ENCODE results near the gene KRTAP2-2.

KRTAP2-2 gene

DNA sequence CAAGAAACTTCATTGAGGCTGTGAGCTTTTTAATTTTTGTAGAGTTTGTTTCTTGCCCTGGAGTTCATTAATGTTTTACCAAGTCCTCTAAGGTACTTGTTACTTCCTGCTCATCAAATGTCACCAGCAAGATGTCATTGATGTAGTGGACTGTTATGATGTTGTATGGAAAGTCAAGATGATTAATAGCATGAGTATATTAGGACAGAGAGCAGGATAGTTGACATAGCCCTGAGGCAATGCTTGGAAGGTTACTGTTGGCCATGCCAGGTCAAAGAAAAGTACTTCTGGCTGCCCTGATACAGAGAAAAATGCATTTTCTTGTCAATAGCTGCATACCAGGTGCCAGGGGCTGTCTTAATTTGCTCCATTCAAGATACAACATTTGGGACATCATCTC is 34.7 kb downstream of the KRTAP2-2 start:
- DNase-seq (ENCODE audit: low read depth) = no peak
- no peak overlapping the region for H3K4me3 ChIP-seq (replicated peaks; ENCODE audit: low read depth, low read length)
- TF ChIP-seq, protein P1, sequence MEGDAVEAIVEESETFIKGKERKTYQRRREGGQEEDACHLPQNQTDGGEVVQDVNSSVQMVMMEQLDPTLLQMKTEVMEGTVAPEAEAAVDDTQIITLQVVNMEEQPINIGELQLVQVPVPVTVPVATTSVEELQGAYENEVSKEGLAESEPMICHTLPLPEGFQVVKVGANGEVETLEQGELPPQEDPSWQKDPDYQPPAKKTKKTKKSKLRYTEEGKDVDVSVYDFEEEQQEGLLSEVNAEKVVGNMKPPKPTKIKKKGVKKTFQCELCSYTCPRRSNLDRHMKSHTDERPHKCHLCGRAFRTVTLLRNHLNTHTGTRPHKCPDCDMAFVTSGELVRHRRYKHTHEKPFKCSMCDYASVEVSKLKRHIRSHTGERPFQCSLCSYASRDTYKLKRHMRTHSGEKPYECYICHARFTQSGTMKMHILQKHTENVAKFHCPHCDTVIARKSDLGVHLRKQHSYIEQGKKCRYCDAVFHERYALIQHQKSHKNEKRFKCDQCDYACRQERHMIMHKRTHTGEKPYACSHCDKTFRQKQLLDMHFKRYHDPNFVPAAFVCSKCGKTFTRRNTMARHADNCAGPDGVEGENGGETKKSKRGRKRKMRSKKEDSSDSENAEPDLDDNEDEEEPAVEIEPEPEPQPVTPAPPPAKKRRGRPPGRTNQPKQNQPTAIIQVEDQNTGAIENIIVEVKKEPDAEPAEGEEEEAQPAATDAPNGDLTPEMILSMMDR (IDR thresholded peaks at IDR 0.05; ENCODE audit: low read length, missing control alignments) = no peak

- TF ChIP-seq, protein P1 (IDR thresholded peaks at IDR 0.05; ENCODE audit: low read length, missing control alignments) = no peak
- DNase-seq (ENCODE audit: low read depth) = no peak
- H3K4me3 ChIP-seq (replicated peaks; ENCODE audit: low read depth, low read length) = no peak overlapping the region
Measured at GRCh38 chr17:41019415-41019814, 35.6 kb downstream of the KRTAP2-2 start.

DNA sequence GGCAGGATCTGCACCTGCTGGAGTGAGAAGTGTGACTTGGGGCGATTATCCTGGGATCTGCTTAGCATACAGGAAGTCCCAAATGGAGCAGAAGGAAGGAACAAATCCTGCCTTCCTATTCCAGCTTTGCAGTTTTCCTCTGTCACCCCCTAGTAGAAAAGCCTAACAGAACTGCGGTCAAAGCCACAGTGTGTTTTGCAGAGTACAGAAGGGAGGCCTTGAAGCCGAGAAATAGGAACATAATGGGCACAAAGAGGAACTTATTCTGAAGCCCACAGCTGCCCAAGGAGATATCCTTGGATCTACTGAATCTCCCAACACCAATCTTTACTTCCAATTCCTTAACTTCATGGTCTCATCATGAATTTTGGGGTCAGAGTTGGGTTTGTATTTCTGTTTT is 36.5 kb downstream of the KRTAP2-2 start:
- DNase-seq (ENCODE audit: low read depth) = no peak
- no peak overlapping the region for H3K4me3 ChIP-seq (replicated peaks; ENCODE audit: low read depth, low read length)
- TF ChIP-seq, protein P1 (IDR thresholded peaks at IDR 0.05; ENCODE audit: low read length, missing control alignments) = no peak

DNA sequence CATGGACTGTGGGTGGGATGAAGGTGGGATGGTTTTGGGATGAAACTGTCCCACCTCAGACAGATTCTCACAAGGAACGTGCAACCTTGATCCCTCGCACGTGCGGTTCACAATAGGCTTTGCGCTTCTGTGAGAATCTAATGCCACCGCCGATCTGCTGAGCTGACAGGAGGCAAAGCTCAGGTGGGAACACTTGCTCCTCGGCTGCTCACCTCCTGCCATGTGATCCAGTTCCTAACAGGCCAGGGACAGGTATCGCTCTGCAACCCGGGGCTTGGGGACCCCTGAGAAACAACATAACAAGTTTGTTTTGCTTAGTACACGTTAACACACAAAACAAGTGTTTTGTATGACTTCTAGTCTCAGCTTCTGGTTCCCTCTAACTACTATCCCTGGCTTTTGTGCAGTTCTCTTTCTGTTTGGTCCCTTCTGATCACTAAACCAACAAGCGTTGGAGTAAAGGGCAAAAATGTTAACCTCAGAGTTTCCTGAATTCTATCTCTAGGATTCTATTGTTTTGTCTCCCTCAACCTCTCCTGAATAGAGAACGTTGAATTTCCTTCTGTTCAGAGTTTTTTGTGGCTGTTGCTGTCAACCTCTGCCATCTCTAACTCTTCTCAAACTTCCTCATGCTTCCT is 38.3 kb downstream of the KRTAP2-2 start:
- TF ChIP-seq, protein P1 (IDR thresholded peaks at IDR 0.05; ENCODE audit: low read length, missing control alignments) = no peak
- DNase-seq (ENCODE audit: low read depth) = no peak
- no peak overlapping the region for H3K4me3 ChIP-seq (replicated peaks; ENCODE audit: low read depth, low read length)

- TF ChIP-seq, protein P1 (IDR thresholded peaks at IDR 0.05; ENCODE audit: low read length, missing control alignments) = no peak
- DNase-seq (ENCODE audit: low read depth) = no peak
- H3K4me3 ChIP-seq (replicated peaks; ENCODE audit: low read depth, low read length) = no peak overlapping the region
Measured at GRCh38 chr17:41015454-41015853, 39.6 kb downstream of the KRTAP2-2 start.

GRCh38 chr17:41013606-41014005 is 41.4 kb downstream of the KRTAP2-2 start:
- no peak for DNase-seq (ENCODE audit: low read depth)
- TF ChIP-seq, protein P1 (IDR thresholded peaks at IDR 0.05; ENCODE audit: low read length, missing control alignments) = no peak

DNA sequence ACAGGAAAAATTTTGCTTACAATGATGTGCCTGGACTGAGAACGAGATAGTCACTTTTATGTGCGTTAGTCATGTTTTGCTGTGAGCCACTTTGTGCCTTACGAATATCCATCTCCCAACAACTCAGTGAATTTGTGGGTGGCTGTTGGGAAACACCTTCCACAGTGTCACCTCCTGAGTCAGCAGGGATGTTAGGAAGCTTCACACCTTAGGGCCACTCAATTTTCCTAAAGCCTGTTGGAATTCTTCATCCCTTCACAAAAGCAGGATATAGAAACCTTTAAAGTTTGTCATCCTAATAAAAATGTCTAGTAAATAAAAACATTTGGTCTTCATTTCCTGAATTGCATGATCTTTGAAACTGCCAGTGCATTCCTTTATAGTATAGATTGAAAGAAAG is 41.8 kb downstream of the KRTAP2-2 start:
- TF ChIP-seq, protein P1 (IDR thresholded peaks at IDR 0.05; ENCODE audit: low read length, missing control alignments) = no peak
- no peak for DNase-seq (ENCODE audit: low read depth)
- no peak overlapping the region for H3K4me3 ChIP-seq (replicated peaks; ENCODE audit: low read depth, low read length)

More at GRCh38 chr17:41013606-41014005, 41.4 kb downstream of the KRTAP2-2 start:
- no peak overlapping the region for H3K4me3 ChIP-seq (replicated peaks; ENCODE audit: low read depth, low read length)

Data from fibroblast of pulmonary artery (primary cell).